Panc1 (cell line): Measurements from ENCODE around the gene SLC35A4. TPM values are rescaled to one million over a fixed set of nuclear protein-coding genes. Genes with fewer than 3 reads are reported as not detected.

Experiments used
- ATAC-seq: fragments of 200-7000 bp; cut with Tn5 transposase; 2 replicates; pipeline ENCODE4 v1.9.1; 2020; ENCODE audit warnings: mild to moderate bottlenecking, moderate library complexity
- BruUV-seq: library from RNA; stranded (reverse); fragments of 400-500 nt; replicated peaks from 2 replicates; lab custom pipeline; 2021; lab: Mats Ljungman, UMichigan
- CTCF ChIA-PET: fragments of 300-600 bp; sonication (Branson Sonifier 250); formaldehyde crosslinking; loops from one replicate; lab custom pipeline; 2022; ENCODE audit warnings: antibody characterized with exemption; lab: Charles Lee
- POLR2A ChIA-PET: fragments of 300-600 bp; sonication (Branson Sonifier 250); formaldehyde crosslinking; loops from one replicate; lab custom pipeline; 2022; ENCODE audit warnings: antibody characterized with exemption; lab: Charles Lee
- DNase-seq: peaks from one replicate; pipeline ENCODE4 v3.0.0-alpha.2; 2010; ENCODE audit warnings: low read depth, low spot score
- H3K27ac ChIP-seq: 2 replicates; pipeline ENCODE4 v1.5.1; 2011; ENCODE audit warnings: mild to moderate bottlenecking, low read length, inconsistent platforms
- H3K27me3 ChIP-seq: fragments of 200-500 bp; sonication (Bioruptor generic); 2 replicates; pipeline ENCODE4 v1.6.0; 2014; ENCODE audit warnings: low read length, inconsistent platforms; ENCODE audit not compliant: control insufficient read depth, insufficient read depth
- H3K36me3 ChIP-seq: fragments of 200-500 bp; sonication (Bioruptor generic); 2 replicates; pipeline ENCODE4 v1.5.1; 2014; ENCODE audit warnings: inconsistent platforms, mild to moderate bottlenecking, low read length, moderate library complexity; ENCODE audit not compliant: control insufficient read depth, insufficient read depth
- H3K4me1 ChIP-seq: 2 replicates; pipeline ENCODE4 v1.5.1; 2011; ENCODE audit warnings: inconsistent platforms, mild to moderate bottlenecking, low read length, moderate library complexity; ENCODE audit not compliant: control insufficient read depth, insufficient read depth
- H3K4me3 ChIP-seq, 2 experiments: 2 replicates each; pipeline ENCODE4 v1.5.1; 2011 to 2012; ENCODE audit warnings: low read depth in 2 of 2, low read length in 2 of 2, mild to moderate bottlenecking in 2 of 2, inconsistent platforms in 1 of 2, moderate library complexity in 1 of 2
- H3K9me3 ChIP-seq: fragments of 200-500 bp; sonication (Bioruptor generic); 2 replicates; pipeline ENCODE4 v1.5.1; 2014; ENCODE audit warnings: low read depth, mild to moderate bottlenecking, inconsistent platforms, low read length, moderate library complexity; ENCODE audit not compliant: control insufficient read depth, insufficient read depth
- POLR2AphosphoS5 ChIP-seq: IDR thresholded peaks from 2 replicates; pipeline ENCODE4 v1.6.1; 2012; ENCODE audit warnings: mild to moderate bottlenecking, low read depth, low read length, moderate library complexity
- SIN3A ChIP-seq: IDR thresholded peaks from 2 replicates; pipeline ENCODE4 v1.6.1; 2012; ENCODE audit warnings: low read depth, mild to moderate bottlenecking, low read length, moderate library complexity, borderline replicate concordance; ENCODE audit not compliant: insufficient read depth
- TCF7L2 ChIP-seq: IDR thresholded peaks from 2 replicates; pipeline ENCODE4 v1.6.1; 2011; ENCODE audit warnings: mild to moderate bottlenecking, low read depth, low read length, inconsistent platforms
- in situ Hi-C: cut with HindIII; loops from 2 replicates; pipeline ENCODE4 v1.10.0; 2016; ENCODE audit warnings: low sequenced_read_pairs, low pct_unique_long_range_greater_than_20kb
- intact Hi-C: fragments of 100-400 bp; cut with micrococcal nuclease; formaldehyde crosslinking; loops from one replicate; pipeline ENCODE4 v1.10.0; 2022; ENCODE audit not compliant: unreplicated experiment
- total RNA-seq: library from RNA; stranded (reverse); gene quantifications from one replicate; pipeline ENCODE4 v1.2.1, GENCODE V29; 2021; ENCODE audit not compliant: unreplicated experiment
- TF ChIP-seq, protein P1 (sequence below), 2 experiments: IDR thresholded peaks; 2 replicates each; pipeline ENCODE4 v1.6.1; 2011 to 2012; ENCODE audit warnings: low read depth in 2 of 2, control low read depth in 1 of 2, low read length in 1 of 2, mild to moderate bottlenecking in 1 of 2, moderate library complexity in 1 of 2; ENCODE audit not compliant: insufficient read depth in 1 of 2
- TF ChIP-seq, protein P2 (sequence below): fragments of 450-650 bp; IDR thresholded peaks from 2 replicates; pipeline ENCODE4 v1.5.1; 2017; ENCODE audit warnings: mild to moderate bottlenecking

SLC35A4 gene
- total RNA-seq, 1 experiment from 2014 or later = 96.7 TPM

DNA sequence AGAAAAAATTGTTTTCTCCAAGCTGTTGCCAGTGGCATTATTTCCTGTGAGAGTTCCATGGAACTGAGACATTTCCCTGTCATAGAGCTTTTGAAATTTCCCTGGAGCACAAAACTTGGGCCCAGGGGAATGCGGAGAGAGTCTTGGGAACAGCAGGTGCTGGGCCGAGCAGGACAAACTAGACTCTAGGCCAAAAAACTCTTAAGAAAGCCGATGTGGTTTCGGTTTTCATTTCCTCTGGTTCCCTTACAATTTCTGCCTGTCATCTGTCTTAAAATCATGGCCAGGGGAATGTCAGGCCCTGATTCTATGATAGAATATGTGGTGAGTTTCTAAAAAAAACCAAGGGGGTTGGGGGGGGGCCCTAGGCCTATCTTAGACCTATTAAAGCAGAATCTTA is 4.6 kb downstream of the SLC35A4 start:
- Histone ChIP-seq H3K9me3 (no peaks in the 10 kb centered on the region), H3K4me1 (peaks cover 14% of the 10 kb centered on the region), H3K27me3 (no peaks in the 10 kb centered on the region), H3K4me3 (no peak overlapping the region), H3K36me3 (peaks cover 9% of the 10 kb centered on the region), H3K27ac (no peak overlapping the region)
- intact Hi-C loops = no loop called here
- CTCF ChIA-PET = interaction anchor here (0.6 kb wide), 1 partner anchor 101 kb away, joined by 5 read pairs; no protein-coding TSS in a partner anchor
- BruUV-seq = no TSS peak
- in situ Hi-C loops = no loop called here
- TF ChIP-seq, protein P1, sequence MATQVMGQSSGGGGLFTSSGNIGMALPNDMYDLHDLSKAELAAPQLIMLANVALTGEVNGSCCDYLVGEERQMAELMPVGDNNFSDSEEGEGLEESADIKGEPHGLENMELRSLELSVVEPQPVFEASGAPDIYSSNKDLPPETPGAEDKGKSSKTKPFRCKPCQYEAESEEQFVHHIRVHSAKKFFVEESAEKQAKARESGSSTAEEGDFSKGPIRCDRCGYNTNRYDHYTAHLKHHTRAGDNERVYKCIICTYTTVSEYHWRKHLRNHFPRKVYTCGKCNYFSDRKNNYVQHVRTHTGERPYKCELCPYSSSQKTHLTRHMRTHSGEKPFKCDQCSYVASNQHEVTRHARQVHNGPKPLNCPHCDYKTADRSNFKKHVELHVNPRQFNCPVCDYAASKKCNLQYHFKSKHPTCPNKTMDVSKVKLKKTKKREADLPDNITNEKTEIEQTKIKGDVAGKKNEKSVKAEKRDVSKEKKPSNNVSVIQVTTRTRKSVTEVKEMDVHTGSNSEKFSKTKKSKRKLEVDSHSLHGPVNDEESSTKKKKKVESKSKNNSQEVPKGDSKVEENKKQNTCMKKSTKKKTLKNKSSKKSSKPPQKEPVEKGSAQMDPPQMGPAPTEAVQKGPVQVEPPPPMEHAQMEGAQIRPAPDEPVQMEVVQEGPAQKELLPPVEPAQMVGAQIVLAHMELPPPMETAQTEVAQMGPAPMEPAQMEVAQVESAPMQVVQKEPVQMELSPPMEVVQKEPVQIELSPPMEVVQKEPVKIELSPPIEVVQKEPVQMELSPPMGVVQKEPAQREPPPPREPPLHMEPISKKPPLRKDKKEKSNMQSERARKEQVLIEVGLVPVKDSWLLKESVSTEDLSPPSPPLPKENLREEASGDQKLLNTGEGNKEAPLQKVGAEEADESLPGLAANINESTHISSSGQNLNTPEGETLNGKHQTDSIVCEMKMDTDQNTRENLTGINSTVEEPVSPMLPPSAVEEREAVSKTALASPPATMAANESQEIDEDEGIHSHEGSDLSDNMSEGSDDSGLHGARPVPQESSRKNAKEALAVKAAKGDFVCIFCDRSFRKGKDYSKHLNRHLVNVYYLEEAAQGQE (IDR thresholded peaks at IDR 0.05; ENCODE audit: insufficient read depth in 1 of 2, low read depth in 2 of 2, low read length in 1 of 2) = no peak
- TF ChIP-seq TCF7L2 = no peak
- no peak for TF ChIP-seq SIN3A
- TF ChIP-seq POLR2AphosphoS5 = no peak
- TF ChIP-seq, protein P2, sequence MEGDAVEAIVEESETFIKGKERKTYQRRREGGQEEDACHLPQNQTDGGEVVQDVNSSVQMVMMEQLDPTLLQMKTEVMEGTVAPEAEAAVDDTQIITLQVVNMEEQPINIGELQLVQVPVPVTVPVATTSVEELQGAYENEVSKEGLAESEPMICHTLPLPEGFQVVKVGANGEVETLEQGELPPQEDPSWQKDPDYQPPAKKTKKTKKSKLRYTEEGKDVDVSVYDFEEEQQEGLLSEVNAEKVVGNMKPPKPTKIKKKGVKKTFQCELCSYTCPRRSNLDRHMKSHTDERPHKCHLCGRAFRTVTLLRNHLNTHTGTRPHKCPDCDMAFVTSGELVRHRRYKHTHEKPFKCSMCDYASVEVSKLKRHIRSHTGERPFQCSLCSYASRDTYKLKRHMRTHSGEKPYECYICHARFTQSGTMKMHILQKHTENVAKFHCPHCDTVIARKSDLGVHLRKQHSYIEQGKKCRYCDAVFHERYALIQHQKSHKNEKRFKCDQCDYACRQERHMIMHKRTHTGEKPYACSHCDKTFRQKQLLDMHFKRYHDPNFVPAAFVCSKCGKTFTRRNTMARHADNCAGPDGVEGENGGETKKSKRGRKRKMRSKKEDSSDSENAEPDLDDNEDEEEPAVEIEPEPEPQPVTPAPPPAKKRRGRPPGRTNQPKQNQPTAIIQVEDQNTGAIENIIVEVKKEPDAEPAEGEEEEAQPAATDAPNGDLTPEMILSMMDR = no peak
- no peak for DNase-seq
- no peak for ATAC-seq
- POLR2A ChIA-PET = interaction anchor here (0.6 kb wide), 1 partner anchor 39 kb away, joined by 9 read pairs; no protein-coding TSS in a partner anchor

DNA sequence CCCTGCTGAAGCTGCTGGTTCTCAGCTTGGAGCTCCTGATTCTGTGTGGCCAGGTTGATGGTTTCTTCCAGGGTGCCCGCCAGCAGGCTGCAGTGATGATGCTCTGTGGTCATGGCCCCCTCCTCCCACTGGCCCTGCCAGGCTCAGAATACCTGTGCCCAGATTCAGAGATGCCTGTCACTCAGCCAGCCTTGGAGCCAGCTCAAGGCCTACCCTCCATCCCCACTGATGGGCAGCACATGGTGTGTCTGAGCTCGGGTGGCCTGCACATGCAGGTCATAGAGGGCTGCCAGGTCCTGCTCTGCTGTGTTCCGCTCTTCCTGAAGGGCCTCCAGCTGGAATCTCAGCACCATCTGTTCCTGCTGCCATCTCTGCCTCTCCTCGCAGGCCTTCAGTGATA is 5.4 kb downstream of the SLC35A4 start:
- intact Hi-C loops (loop anchor here (10.0 kb wide), 1 partner anchor 145 kb away; no protein-coding TSS in a partner anchor), in situ Hi-C loops (no loop called here)
- H3K4me1 ChIP-seq = peaks cover 14% of the 10 kb centered on the region
- TF ChIP-seq TCF7L2 = no peak
- TF ChIP-seq, protein P1 (IDR thresholded peaks at IDR 0.05; ENCODE audit: insufficient read depth in 1 of 2, low read depth in 2 of 2, low read length in 1 of 2) = no peak
- CTCF ChIA-PET = interaction anchor here (0.5 to 0.6 kb wide), 2 partner anchors 100 to 204 kb away, joined by 3 to 5 read pairs; no protein-coding TSS in a partner anchor
- H3K36me3 ChIP-seq = peaks cover 9% of the 10 kb centered on the region
- no peak overlapping the region for H3K27ac ChIP-seq
- DNase-seq = no peak
- no peaks in the 10 kb centered on the region for H3K9me3 ChIP-seq
- no TSS peak for BruUV-seq
- POLR2A ChIA-PET = no interaction called here
- no peak for ATAC-seq
- no peaks in the 10 kb centered on the region for H3K27me3 ChIP-seq
- no peak overlapping the region for H3K4me3 ChIP-seq
